Thyroid gland (tissue), 4 donors: ENCODE data around the gene SNED1. TPM values are rescaled to one million over a fixed set of nuclear protein-coding genes. Genes with fewer than 3 reads are reported as not detected.
A peak's percentile ranks its signal among the peaks of the same experiment; 100 is the strongest.

ENCODE experiments used
- DNase-seq, 2 donors: peaks; one replicate each; pipeline ENCODE4 v3.0.0-alpha.2; 2019
- H3K27ac ChIP-seq, 3 donors: fragments of 200-600 bp; sonication (generic); 1 replicate in 2 of 3; 2 replicates in 1 of 3; pipeline ENCODE4 v1.5.1; 2016 to 2019; ENCODE audit warnings: mild to moderate bottlenecking in 1 of 3, moderate library complexity in 1 of 3
- H3K27me3 ChIP-seq: fragments of 200-600 bp; sonication (generic); one replicate; pipeline ENCODE4 v1.5.1; 2019
- H3K36me3 ChIP-seq, 2 donors: fragments of 200-600 bp; sonication (generic); one replicate each; pipeline ENCODE4 v1.5.1; 2016 to 2019
- H3K4me1 ChIP-seq, 2 donors: fragments of 200-600 bp; sonication (generic); one replicate each; pipeline ENCODE4 v1.5.1; 2017 to 2019
- H3K4me3 ChIP-seq, 3 donors: fragments of 200-600 bp; sonication (generic); replicated peaks in 1 of 3; 1 replicate in 2 of 3; 2 replicates in 1 of 3; pipeline ENCODE4 v1.5.1; 2016; ENCODE audit warnings: mild to moderate bottlenecking in 1 of 3
- H3K9me3 ChIP-seq: fragments of 200-600 bp; sonication (generic); one replicate; pipeline ENCODE4 v1.5.1; 2017
- POLR2A ChIP-seq, 2 donors: fragments of 450-650 bp; IDR thresholded peaks; one replicate each; pipeline ENCODE4 v1.6.1; 2017; ENCODE audit warnings: antibody characterized with exemption in 2 of 2, mild to moderate bottlenecking in 2 of 2, moderate library complexity in 1 of 2
- WGBS, 2 donors: methylation state at CpG; one replicate each; pipeline ENCODE4 v1.1.5; 2017; 5-methylcytosine and 5-hydroxymethylcytosine counted together
- intact Hi-C: fragments of 100-400 bp; cut with DNase I; formaldehyde crosslinking; loops from one replicate; pipeline ENCODE4 v1.15.1; 2023
- total RNA-seq, 4 donors: library from RNA; depleted of rRNA; stranded (reverse); fragments of >200 nt; gene quantifications; one replicate each; pipeline ENCODE4 v1.2.3, GENCODE V29; 2016
- TF ChIP-seq, protein P1 (sequence below), 6 experiments: fragments of 200-600 bp in 3 of 6; fragments of 450-650 bp in 3 of 6; sonication (generic) in 3 of 6; IDR thresholded peaks; one replicate each; pipeline ENCODE4 v1.5.1; 2016 to 2019; ENCODE audit warnings: antibody characterized with exemption in 6 of 6, mild to moderate bottlenecking in 2 of 6, inconsistent platforms in 1 of 6, moderate library complexity in 1 of 6

SNED1 gene
- total RNA-seq, 4 donors from 2014 or later = 47.7 to 122 (median 68.7) TPM

DNA sequence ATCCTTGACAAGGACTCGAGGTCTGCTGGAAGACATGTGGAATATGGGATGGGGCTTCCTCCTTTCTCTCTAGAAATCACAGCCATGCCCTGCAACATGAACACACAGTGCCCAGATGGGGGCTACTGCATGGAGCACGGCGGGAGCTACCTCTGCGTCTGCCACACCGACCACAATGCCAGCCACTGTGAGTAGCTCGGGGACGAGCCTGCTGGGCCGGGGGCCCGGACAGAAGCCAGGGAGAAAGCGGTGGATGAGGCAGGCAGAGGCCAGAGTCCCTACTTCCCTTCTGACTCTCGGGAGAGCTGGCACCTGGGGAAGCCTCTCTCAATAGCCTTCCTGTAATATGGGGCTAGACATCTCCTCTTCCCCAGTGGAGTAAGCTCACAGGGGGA, 50.5 kb downstream of the SNED1 start:
- intact Hi-C loops = no loop called here
- no peak overlapping the region for H3K27ac ChIP-seq
- H3K4me1 ChIP-seq = no peaks in the 10 kb centered on the region
- TF ChIP-seq, protein P1, sequence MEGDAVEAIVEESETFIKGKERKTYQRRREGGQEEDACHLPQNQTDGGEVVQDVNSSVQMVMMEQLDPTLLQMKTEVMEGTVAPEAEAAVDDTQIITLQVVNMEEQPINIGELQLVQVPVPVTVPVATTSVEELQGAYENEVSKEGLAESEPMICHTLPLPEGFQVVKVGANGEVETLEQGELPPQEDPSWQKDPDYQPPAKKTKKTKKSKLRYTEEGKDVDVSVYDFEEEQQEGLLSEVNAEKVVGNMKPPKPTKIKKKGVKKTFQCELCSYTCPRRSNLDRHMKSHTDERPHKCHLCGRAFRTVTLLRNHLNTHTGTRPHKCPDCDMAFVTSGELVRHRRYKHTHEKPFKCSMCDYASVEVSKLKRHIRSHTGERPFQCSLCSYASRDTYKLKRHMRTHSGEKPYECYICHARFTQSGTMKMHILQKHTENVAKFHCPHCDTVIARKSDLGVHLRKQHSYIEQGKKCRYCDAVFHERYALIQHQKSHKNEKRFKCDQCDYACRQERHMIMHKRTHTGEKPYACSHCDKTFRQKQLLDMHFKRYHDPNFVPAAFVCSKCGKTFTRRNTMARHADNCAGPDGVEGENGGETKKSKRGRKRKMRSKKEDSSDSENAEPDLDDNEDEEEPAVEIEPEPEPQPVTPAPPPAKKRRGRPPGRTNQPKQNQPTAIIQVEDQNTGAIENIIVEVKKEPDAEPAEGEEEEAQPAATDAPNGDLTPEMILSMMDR (IDR thresholded peaks at IDR 0.05) = no peak
- TF ChIP-seq POLR2A (IDR thresholded peaks at IDR 0.05) = no peak
- H3K27me3 ChIP-seq = no peaks in the 10 kb centered on the region
- H3K4me3 ChIP-seq = no peak overlapping the region
- H3K36me3 ChIP-seq = peaks cover 52 to 53% of the 10 kb centered on the region in 2 donors
- 96 to 100% methylated on average over 6 to 11 of the region's 11 CpGs for WGBS, 2 donors
- DNase-seq = no peak
- H3K9me3 ChIP-seq = no peaks in the 10 kb centered on the region

DNA sequence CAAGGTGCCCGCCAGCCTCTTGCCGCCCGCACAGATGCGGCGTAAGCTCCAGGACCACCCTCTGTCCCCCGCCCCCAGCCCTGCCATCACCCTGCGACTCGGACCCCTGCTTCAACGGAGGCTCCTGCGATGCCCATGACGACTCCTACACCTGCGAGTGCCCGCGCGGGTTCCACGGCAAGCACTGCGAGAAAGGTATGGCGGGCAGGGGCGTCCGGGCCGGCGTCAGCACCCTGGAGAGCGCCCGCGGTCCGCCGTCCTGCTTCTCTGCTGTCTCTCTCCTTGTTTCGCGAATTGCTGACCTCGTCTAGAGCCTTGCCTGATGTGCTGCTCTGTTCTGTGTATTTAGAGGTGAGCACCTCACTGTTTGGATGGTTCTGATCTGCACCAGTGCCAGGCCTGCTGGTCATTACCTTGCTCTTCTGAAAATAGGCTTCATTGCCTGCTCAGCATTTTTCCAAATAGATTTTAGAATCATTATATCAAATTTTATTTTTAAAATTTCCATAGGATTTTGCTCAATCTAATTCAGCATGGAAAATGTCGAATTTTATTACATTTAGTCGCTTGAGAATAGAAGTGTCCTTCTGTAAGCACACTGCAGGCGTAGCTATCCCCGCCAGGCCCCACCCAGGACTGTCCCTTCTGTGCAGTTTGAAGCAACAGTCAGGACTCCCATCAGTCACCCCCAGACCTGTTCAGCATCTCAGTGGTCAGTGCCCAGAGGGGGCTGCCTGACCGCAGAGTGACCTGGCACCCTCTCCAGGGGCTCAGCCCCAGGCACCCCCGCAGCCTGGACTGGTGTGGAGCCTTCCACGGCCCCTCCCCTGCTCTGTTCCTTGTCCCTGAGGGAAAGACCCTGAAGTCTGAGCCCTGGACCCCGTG, 51.6 kb downstream of the SNED1 start:
- H3K27me3 ChIP-seq = no peaks in the 10 kb centered on the region
- 73 to 77% methylated on average over 28 of the region's 38 CpGs for WGBS, 2 donors
- intact Hi-C loops = no loop called here
- peaks cover 45 to 47% of the 10 kb centered on the region in 2 donors for H3K36me3 ChIP-seq
- no peak for DNase-seq
- no peaks in the 10 kb centered on the region for H3K9me3 ChIP-seq
- no peaks in the 10 kb centered on the region for H3K4me1 ChIP-seq
- no peak overlapping the region for H3K4me3 ChIP-seq
- no peak overlapping the region for H3K27ac ChIP-seq
- TF ChIP-seq, protein P1 (IDR thresholded peaks at IDR 0.05) = no peak

DNA sequence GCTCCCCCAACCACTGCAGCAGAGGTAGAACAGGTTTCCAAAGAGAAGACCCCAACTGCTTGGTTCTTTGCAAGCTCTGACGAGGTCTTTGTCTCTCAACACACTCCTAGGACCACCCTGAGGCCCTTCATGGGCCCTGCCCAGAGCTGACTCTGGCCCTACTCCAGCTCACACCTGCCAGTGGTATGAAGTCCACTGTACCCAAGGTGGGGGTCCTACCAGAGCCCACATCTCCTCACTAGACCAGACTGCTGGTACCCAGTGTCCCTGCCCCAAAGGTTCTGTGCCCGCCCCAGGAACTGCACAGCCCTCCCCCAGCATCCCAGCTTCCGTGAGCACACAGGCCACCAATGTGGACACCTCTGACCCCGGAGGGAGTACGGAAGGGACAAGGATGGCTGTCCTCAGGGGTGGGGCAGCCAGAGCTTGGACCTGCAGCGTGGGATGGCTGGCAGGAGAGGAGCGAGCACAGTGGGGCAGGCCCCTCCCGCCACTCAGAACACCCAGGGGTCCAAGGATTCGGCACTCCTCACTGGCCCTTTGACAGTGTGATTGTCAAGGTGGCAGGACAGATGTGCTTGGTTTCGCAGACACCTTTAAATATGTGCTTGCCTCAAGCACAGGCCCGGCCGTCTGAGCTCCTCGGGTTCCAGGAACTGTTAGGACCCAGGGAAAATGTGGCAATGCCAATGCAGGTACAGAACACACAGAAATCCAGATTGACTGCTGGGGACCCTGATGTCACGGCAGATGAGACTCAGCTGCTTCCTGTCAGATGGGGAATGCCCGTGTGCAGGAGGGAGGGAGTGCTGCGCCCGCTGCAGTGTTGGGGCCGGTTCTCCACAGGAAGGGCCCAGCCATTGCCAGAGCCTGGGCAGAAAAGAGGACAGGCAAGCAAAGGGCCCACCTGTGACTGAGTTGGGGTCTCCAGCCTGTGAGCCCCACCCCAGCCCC, 52.5 kb downstream of the SNED1 start:
- intact Hi-C loops = no loop called here
- Histone ChIP-seq H3K4me1 (no peaks in the 10 kb centered on the region), H3K27me3 (no peaks in the 10 kb centered on the region), H3K4me3 (no peak overlapping the region), H3K27ac (no peak overlapping the region), H3K36me3 (peaks cover 43 to 47% of the 10 kb centered on the region in 2 donors), H3K9me3 (no peaks in the 10 kb centered on the region)
- peak in 1 of 2 donors; percentile 0 for DNase-seq
- TF ChIP-seq, protein P1 (IDR thresholded peaks at IDR 0.05) = no peak
- no peak for TF ChIP-seq POLR2A (IDR thresholded peaks at IDR 0.05)
- 93 to 95% methylated on average over 8 to 10 of the region's 18 CpGs for WGBS, 2 donors

DNA sequence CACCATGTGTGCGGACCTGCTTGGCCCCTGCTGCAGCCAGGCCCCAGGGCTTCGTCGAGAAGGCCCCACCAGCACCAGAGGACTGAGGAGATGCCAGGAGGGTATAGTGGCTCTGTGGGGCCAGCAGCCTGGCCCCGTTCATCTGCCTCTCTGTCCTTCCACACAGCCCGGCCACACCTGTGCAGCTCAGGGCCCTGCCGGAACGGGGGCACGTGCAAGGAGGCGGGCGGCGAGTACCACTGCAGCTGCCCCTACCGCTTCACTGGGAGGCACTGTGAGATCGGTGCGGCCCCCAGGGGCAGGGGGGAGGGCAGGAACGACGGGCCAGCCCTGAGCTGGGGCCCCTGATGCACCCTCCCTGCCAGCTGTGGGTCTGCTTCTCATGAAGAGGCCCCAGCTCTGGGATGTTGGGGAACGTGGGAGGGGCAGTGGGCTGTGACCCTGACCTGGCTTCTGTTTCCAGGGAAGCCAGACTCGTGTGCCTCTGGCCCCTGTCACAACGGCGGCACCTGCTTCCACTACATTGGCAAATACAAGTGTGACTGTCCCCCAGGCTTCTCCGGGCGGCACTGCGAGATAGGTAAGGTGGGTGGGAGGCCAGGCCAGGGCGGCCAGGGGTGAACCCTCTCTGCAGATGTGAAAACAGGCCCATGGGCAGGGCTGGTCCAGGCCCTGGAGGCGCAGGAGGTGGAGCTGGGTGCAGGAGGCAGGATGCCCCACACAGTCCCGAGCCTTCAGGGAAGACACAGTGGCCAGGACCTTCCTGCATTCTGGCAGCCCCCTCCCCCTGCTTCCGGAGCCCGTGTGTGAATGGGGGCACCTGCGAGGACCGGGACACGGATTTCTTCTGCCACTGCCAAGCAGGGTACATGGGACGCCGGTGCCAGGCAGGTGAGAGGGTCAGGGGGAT, 53.4 kb downstream of the SNED1 start:
- Histone ChIP-seq H3K36me3 (peaks cover 43 to 47% of the 10 kb centered on the region in 2 donors), H3K27ac (no peak overlapping the region), H3K27me3 (no peaks in the 10 kb centered on the region), H3K9me3 (no peaks in the 10 kb centered on the region), H3K4me1 (no peaks in the 10 kb centered on the region), H3K4me3 (no peak overlapping the region)
- intact Hi-C loops = no loop called here
- 93 to 94% methylated on average over 16 to 18 of the region's 33 CpGs for WGBS, 2 donors
- peak in 1 of 2 donors; percentile 1 for DNase-seq
- TF ChIP-seq, protein P1 (IDR thresholded peaks at IDR 0.05) = no peak
- TF ChIP-seq POLR2A (IDR thresholded peaks at IDR 0.05) = no peak
